ENCODE results near the gene PARP15. TPM values are rescaled to one million over a fixed set of nuclear protein-coding genes. Genes with fewer than 3 reads are reported as not detected.
"Not testable (repeated sequence)": the region's sequence is repeated elsewhere in the genome, so short reads cannot be mapped to it uniquely, and the experiment has no call there.

The PARP15 gene
- polyA plus RNA-seq, 1 donor: 1.5 TPM

DNA sequence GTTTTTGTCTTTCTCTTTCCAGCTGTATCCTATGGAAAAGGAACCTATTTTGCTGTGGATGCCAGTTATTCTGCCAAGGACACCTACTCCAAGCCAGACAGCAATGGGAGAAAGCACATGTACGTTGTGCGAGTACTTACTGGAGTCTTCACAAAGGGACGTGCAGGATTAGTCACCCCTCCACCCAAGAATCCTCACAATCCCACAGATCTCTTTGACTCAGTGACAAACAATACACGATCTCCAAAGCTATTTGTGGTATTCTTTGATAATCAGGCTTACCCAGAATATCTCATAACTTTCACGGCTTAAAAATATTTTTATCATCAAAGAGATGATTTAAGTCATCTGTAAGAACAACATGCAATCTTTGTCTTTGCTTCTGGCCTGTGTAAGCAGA is 58.3 kb downstream of the PARP15 start:
- Histone ChIP-seq H3K36me3 (ENCODE audit: control insufficient read depth, insufficient read depth, low read length) (no peaks in the 10 kb centered on the region), H3K4me3 (ENCODE audit: low read length) (no peak overlapping the region), H3K4me1 (ENCODE audit: control insufficient read depth, insufficient read depth, low read length) (no peaks in the 10 kb centered on the region), H3K9me3 (ENCODE audit: control insufficient read depth, low read depth, low read length) (no peaks in the 10 kb centered on the region), H3K27me3 (ENCODE audit: control insufficient read depth, insufficient read depth, low read length) (no peaks in the 10 kb centered on the region), H3K27ac (ENCODE audit: low read length) (no peak overlapping the region)
- no peak for DNase-seq
- 83% methylated on average over 1 of the region's 5 CpGs for WGBS (ENCODE audit: insufficient coverage, low lambda C conversion rate)

DNA sequence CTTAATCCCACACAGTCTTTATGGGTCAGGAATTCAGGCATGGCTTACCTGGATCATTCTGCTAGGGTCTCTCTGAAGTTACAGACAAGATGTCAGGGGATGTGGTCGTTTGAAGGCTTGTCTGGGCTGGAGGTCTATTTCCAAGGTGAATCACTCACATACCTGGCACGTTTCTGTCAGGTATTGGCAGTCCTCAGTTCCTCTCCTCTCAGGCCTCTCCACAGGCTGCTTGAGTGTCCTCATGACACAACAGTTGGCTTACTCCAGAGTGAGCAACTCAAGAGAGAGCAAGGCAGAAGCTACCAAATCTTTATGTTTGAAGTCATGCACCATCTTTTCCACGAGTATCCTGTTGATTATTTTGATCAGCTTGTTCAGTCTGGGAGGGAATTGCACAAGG is 59.2 kb downstream of the PARP15 start:
- WGBS (ENCODE audit: insufficient coverage, low lambda C conversion rate): no CpG with 5 or more reads among the region's 3 CpGs
- no peaks in the 10 kb centered on the region for H3K4me1 ChIP-seq (ENCODE audit: control insufficient read depth, insufficient read depth, low read length)
- H3K36me3 ChIP-seq (ENCODE audit: control insufficient read depth, insufficient read depth, low read length): no peaks in the 10 kb centered on the region
- no peaks in the 10 kb centered on the region for H3K9me3 ChIP-seq (ENCODE audit: control insufficient read depth, low read depth, low read length)
- no peaks in the 10 kb centered on the region for H3K27me3 ChIP-seq (ENCODE audit: control insufficient read depth, insufficient read depth, low read length)
- no peak overlapping the region for H3K4me3 ChIP-seq (ENCODE audit: low read length)
- DNase-seq: no peak
- no peak overlapping the region for H3K27ac ChIP-seq (ENCODE audit: low read length)

DNA sequence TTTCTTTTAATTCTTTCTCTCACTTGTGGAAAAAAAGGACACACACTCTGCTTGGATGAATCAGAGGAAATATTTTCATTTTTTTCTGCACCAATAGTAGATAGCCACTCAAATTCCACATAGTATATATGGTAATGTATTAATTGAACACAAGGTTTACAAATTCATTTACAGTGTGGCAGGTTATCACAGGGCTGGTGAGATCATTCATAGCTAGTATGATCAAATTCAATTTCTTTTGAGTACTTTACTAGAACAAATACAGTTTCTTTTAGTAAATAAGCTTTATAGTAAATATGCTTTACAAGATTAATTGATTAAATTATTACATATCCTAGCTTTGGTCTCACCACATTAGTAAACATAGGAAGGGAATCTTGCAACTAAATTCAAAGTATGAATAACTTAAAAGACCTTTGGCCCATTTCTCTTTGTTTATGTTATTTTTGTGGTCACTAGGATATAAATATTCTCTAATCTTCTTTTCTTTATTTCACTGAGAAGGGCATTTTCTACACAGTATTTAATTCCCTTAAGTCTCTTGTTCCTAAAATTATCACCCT is 63.1 kb downstream of the PARP15 start:
- DNase-seq: no peak
- Histone ChIP-seq H3K9me3 (ENCODE audit: control insufficient read depth, low read depth, low read length) (no peaks in the 10 kb centered on the region), H3K4me1 (ENCODE audit: control insufficient read depth, insufficient read depth, low read length) (no peaks in the 10 kb centered on the region), H3K36me3 (ENCODE audit: control insufficient read depth, insufficient read depth, low read length) (no peaks in the 10 kb centered on the region), H3K27me3 (ENCODE audit: control insufficient read depth, insufficient read depth, low read length) (no peaks in the 10 kb centered on the region), H3K4me3 (ENCODE audit: low read length) (no peak overlapping the region), H3K27ac (ENCODE audit: low read length) (no peak overlapping the region)

DNA sequence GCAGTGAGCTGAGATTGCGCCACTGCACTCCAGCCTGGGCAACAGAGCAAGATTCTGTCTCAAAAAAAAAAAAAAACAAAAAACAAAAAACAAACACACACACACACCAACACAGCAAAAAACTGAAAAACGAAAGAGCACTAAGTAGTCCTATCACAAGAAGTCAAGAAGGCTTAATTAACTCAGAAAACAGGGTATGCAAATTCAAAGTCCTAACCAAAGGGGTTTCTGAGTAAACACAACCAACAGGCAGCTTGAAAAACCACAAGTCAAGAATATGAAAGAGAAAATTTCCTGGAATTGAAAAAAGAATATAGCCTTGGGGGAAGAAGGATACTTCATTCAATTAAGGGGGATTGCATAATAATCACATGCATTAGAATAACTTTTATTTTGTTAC is 65.5 kb downstream of the PARP15 start:
- H3K4me3 ChIP-seq (ENCODE audit: low read length): no peak overlapping the region
- peaks cover 3% of the 10 kb centered on the region for H3K27me3 ChIP-seq (ENCODE audit: control insufficient read depth, insufficient read depth, low read length)
- no CpG with 5 or more reads among the region's 2 CpGs for WGBS (ENCODE audit: insufficient coverage, low lambda C conversion rate)
- H3K4me1 ChIP-seq (ENCODE audit: control insufficient read depth, insufficient read depth, low read length): no peaks in the 10 kb centered on the region
- no peaks in the 10 kb centered on the region for H3K9me3 ChIP-seq (ENCODE audit: control insufficient read depth, low read depth, low read length)
- no peaks in the 10 kb centered on the region for H3K36me3 ChIP-seq (ENCODE audit: control insufficient read depth, insufficient read depth, low read length)
- DNase-seq: no peak
- no peak overlapping the region for H3K27ac ChIP-seq (ENCODE audit: low read length)

DNA sequence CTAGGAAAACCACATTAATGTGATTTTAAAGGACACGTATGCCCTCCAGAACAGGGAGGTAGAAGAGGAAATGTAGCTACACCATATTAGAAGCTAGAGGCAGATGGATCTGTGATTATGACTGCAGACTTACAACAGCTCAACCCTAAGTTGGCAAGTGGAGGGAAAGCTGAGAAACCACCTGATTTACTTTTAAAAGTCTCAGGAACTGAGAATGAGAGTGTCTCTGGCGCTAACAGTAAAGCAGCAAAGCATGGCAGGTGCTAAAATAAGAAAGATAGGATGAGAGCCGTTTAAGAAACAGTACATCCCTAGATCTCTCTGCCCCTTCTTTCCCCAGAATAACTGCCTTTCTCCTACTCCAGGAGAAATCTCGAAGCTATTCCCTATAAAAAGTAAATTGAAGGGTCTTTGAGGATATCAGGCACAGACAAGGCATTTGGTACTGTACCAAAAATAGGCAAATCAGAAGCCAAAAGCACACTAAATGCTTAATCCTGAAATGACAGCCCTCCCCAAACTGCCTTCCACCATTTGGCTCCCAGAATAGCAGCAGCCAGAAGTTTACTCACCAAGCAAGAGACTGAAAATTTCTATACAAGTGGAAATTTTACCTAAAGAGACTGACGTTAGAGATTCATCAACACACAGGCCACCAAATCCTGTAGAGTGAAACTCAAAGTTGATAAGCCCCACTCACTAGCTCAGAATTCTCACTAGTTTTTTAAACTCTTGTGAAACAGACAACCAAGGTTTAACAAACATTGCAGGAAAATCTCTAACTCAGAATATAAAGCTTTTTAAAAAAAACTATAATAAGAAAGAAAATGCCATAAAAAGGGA is 68.9 kb downstream of the PARP15 start:
- H3K9me3 ChIP-seq (ENCODE audit: control insufficient read depth, low read depth, low read length): no peaks in the 10 kb centered on the region
- WGBS (ENCODE audit: insufficient coverage, low lambda C conversion rate): 100% methylated on average over 1 of the region's 5 CpGs
- peaks cover 3% of the 10 kb centered on the region for H3K27me3 ChIP-seq (ENCODE audit: control insufficient read depth, insufficient read depth, low read length)
- H3K36me3 ChIP-seq (ENCODE audit: control insufficient read depth, insufficient read depth, low read length): no peaks in the 10 kb centered on the region
- no peak overlapping the region for H3K27ac ChIP-seq (ENCODE audit: low read length)
- no peaks in the 10 kb centered on the region for H3K4me1 ChIP-seq (ENCODE audit: control insufficient read depth, insufficient read depth, low read length)
- no peak for DNase-seq
- no peak overlapping the region for H3K4me3 ChIP-seq (ENCODE audit: low read length)

DNA sequence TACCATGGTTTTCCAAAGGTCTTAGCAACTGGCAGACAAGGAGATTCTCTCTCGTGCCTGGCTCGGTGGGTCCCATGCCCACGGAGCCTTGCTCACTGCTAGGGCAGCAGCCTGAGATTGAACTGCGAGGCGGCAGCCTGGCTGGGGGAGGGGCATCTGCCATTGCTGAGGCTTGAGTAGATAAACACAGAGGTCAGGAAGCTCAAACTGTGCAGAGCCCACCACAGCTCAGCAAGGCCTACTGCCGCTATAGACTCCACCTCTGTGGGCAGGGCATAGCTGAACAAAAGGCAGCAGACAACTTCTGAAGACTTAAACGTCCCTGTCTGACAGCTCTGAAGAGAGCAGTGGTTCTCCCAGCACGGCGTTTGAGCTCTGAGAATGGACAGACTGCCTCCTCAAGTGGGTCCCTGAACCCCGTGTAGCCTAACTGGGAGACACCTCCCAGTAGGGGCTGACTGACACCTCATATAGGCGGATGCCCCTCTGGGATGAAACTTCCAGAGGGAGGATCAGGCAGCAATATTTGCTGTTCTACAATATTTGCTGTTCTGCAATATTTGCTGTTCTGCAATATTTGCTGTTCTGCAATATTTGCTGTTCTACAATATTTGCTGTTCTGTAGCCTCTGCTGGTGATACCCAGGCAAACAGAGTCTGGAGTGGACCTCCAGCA is 73.9 kb downstream of the PARP15 start:
- not testable (repeated sequence) for H3K9me3 ChIP-seq (ENCODE audit: control insufficient read depth, low read depth, low read length); H3K27ac ChIP-seq (ENCODE audit: low read length); H3K27me3 ChIP-seq (ENCODE audit: control insufficient read depth, insufficient read depth, low read length); DNase-seq; H3K4me1 ChIP-seq (ENCODE audit: control insufficient read depth, insufficient read depth, low read length); H3K36me3 ChIP-seq (ENCODE audit: control insufficient read depth, insufficient read depth, low read length); H3K4me3 ChIP-seq (ENCODE audit: low read length)
- WGBS (ENCODE audit: insufficient coverage, low lambda C conversion rate): no CpG with 5 or more reads among the region's 11 CpGs

DNA sequence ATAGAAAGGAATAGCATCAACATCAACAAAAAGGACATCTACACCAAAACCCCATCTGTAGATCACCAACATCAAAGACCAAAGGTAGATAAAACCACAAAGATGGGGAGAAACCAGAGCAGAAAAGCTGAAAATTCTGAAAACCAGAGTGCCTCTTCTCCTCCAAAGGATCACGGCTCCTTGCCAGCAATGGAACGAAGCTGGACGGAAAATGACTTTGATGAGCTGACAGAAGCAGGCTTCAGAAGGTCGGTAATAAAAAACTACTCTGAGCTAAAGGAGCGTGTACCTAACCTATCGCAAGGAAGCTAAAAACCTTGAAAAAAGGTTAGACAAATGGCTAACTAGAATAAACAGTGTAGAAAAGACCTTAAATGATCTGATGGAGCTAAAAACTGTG is 74.5 kb downstream of the PARP15 start:
- DNase-seq; H3K27me3 ChIP-seq (ENCODE audit: control insufficient read depth, insufficient read depth, low read length); H3K4me1 ChIP-seq (ENCODE audit: control insufficient read depth, insufficient read depth, low read length); H3K4me3 ChIP-seq (ENCODE audit: low read length); H3K9me3 ChIP-seq (ENCODE audit: control insufficient read depth, low read depth, low read length); H3K36me3 ChIP-seq (ENCODE audit: control insufficient read depth, insufficient read depth, low read length); H3K27ac ChIP-seq (ENCODE audit: low read length): not testable (repeated sequence)
- WGBS (ENCODE audit: insufficient coverage, low lambda C conversion rate): 74% methylated on average over 3 of the region's 6 CpGs

DNA sequence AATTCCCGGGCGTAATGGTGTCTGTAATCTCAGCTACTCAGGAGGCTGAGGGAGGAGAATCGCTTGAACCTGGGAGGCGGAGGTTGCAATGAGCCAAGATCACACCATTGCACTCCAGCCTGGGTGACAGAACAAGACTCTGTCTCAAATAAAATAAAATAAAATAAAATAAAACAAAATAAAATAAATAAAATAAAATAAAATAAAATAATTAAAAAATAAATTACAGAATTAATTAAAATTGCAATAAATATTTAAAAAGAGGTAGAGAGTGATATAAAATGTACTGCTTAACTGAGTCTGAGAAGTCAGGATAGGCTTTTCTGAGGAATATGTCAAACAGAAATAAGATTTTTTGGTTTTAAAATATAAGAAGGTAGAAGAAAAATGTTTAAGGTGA is 80.9 kb downstream of the PARP15 start:
- not testable (repeated sequence) for H3K9me3 ChIP-seq (ENCODE audit: control insufficient read depth, low read depth, low read length); H3K36me3 ChIP-seq (ENCODE audit: control insufficient read depth, insufficient read depth, low read length); H3K4me1 ChIP-seq (ENCODE audit: control insufficient read depth, insufficient read depth, low read length); H3K27ac ChIP-seq (ENCODE audit: low read length); DNase-seq; H3K27me3 ChIP-seq (ENCODE audit: control insufficient read depth, insufficient read depth, low read length); H3K4me3 ChIP-seq (ENCODE audit: low read length)
- no CpG with 5 or more reads among the region's 4 CpGs for WGBS (ENCODE audit: insufficient coverage, low lambda C conversion rate)

DNA sequence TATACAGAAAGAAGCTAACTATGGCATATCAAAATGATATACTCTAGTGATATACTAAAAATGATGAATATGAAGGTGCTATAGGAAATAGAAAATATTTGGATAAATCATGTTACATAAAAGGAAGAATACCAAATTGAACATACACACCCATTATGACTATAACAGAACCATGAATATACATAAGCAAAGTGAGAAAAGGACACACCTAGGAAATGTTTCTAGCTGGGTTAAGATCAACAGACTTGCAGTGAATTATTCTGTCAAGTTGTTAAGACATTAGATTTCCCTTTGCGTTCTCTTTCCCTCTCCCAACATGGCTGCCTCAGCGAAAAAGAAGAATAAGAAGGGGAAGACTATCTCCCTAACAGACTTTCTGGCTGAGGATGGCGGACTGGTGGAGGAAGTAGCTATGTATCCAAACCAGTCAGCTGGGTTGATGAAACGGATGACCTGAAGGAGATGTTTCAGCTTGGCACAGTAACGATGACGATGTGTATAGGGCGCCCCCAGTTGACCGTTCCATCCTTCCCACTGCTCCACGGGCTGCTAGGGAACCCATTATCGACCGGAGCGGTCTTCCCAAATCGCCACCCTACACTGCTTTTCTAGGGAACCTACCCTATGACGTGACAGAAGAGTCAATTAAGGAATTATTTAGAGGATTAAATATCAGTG is 83.0 kb downstream of the PARP15 start:
- Histone ChIP-seq H3K9me3 (ENCODE audit: control insufficient read depth, low read depth, low read length) (no peaks in the 10 kb centered on the region), H3K4me3 (ENCODE audit: low read length) (no peak overlapping the region), H3K36me3 (ENCODE audit: control insufficient read depth, insufficient read depth, low read length) (no peaks in the 10 kb centered on the region), H3K4me1 (ENCODE audit: control insufficient read depth, insufficient read depth, low read length) (no peaks in the 10 kb centered on the region), H3K27me3 (ENCODE audit: control insufficient read depth, insufficient read depth, low read length) (peaks cover 7% of the 10 kb centered on the region), H3K27ac (ENCODE audit: low read length) (no peak overlapping the region)
- WGBS (ENCODE audit: insufficient coverage, low lambda C conversion rate): no CpG with 5 or more reads among the region's 14 CpGs
- DNase-seq: no peak

DNA sequence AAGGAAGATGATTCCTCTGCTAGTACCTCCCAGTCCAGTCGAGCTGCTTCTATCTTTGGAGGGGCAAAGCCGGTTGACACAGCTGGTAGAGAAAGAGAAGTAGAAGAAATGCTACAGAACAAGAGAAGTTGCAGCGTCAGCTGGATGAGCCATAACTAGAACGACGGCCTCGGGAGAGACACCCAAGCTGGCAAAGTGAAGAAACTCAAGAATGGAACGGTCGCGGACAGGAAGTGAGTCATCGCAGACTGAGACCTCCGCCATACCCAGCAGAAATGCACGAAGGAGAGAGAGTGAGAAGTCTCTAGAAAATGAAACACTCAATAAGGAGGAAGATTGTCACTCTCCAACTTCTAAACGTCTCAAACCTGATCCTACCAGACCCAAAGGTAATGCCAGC is 84.2 kb downstream of the PARP15 start:
- H3K27me3 ChIP-seq (ENCODE audit: control insufficient read depth, insufficient read depth, low read length): peaks cover 7% of the 10 kb centered on the region
- no peak for DNase-seq
- no peak overlapping the region for H3K4me3 ChIP-seq (ENCODE audit: low read length)
- no peak overlapping the region for H3K27ac ChIP-seq (ENCODE audit: low read length)
- no peaks in the 10 kb centered on the region for H3K4me1 ChIP-seq (ENCODE audit: control insufficient read depth, insufficient read depth, low read length)
- no peaks in the 10 kb centered on the region for H3K36me3 ChIP-seq (ENCODE audit: control insufficient read depth, insufficient read depth, low read length)
- no peaks in the 10 kb centered on the region for H3K9me3 ChIP-seq (ENCODE audit: control insufficient read depth, low read depth, low read length)
- 80% methylated on average over 4 of the region's 13 CpGs for WGBS (ENCODE audit: insufficient coverage, low lambda C conversion rate)
